H9 (cell line): ENCODE measurements around the gene MKX. TPM values are rescaled to one million over a fixed set of nuclear protein-coding genes. Genes with fewer than 3 reads are reported as not detected.

Experiments
- DNase-seq: peaks from one replicate; pipeline ENCODE4 v3.0.0-alpha.2; 2017
- H2AFZ ChIP-seq: one replicate; pipeline ENCODE4 v1.6.1; 2013; ENCODE audit warnings: mild to moderate bottlenecking, low read length, control low read depth, moderate library complexity
- H2AK5ac ChIP-seq: 2 replicates; pipeline ENCODE4 v1.6.1; 2013; ENCODE audit warnings: low read length, control low read depth, mixed read lengths; ENCODE audit not compliant: insufficient read length
- H2BK120ac ChIP-seq: one replicate; pipeline ENCODE4 v1.6.1; 2013; ENCODE audit warnings: low read depth, mild to moderate bottlenecking, low read length, control low read depth, inconsistent platforms; ENCODE audit not compliant: poor library complexity, severe bottlenecking
- H2BK12ac ChIP-seq: 2 replicates; pipeline ENCODE4 v1.6.1; 2013; ENCODE audit warnings: low read length, control low read depth, mixed read lengths, low read depth; ENCODE audit not compliant: insufficient read length
- H2BK15ac ChIP-seq: 2 replicates; pipeline ENCODE4 v1.6.1; 2013; ENCODE audit warnings: low read depth, low read length, control low read depth
- H2BK20ac ChIP-seq: one replicate; pipeline ENCODE4 v1.6.1; 2013; ENCODE audit warnings: low read depth, mild to moderate bottlenecking, low read length, control low read depth, inconsistent platforms; ENCODE audit not compliant: poor library complexity, severe bottlenecking
- H2BK5ac ChIP-seq: 2 replicates; pipeline ENCODE4 v1.6.1; 2013; ENCODE audit warnings: low read length, control low read depth, mixed read lengths; ENCODE audit not compliant: insufficient read length
- H3K14ac ChIP-seq: 2 replicates; pipeline ENCODE4 v1.6.1; 2013; ENCODE audit warnings: low read length, control low read depth; ENCODE audit not compliant: insufficient read depth
- H3K18ac ChIP-seq: 2 replicates; pipeline ENCODE4 v1.6.1; 2013; ENCODE audit warnings: low read depth, mild to moderate bottlenecking, mixed read lengths, low read length, control low read depth; ENCODE audit not compliant: insufficient read length
- H3K23ac ChIP-seq: 2 replicates; pipeline ENCODE4 v1.6.1; 2013; ENCODE audit warnings: low read length, control low read depth, mixed read lengths, low read depth; ENCODE audit not compliant: insufficient read length
- H3K23me2 ChIP-seq: 2 replicates; pipeline ENCODE4 v1.6.1; 2013; ENCODE audit warnings: low read depth, mild to moderate bottlenecking, mixed read lengths, low read length, control low read depth; ENCODE audit not compliant: insufficient read length, poor library complexity, severe bottlenecking
- H3K27ac ChIP-seq: 2 replicates; pipeline ENCODE4 v1.5.1; 2013; ENCODE audit warnings: low read length, control low read depth, mixed read lengths, low read depth; ENCODE audit not compliant: insufficient read length
- H3K27me3 ChIP-seq: 2 replicates; pipeline ENCODE4 v1.6.1; 2013; ENCODE audit warnings: low read length, control low read depth, inconsistent platforms; ENCODE audit not compliant: insufficient read depth
- H3K4ac ChIP-seq: 2 replicates; pipeline ENCODE4 v1.6.1; 2013; ENCODE audit warnings: low read depth, mild to moderate bottlenecking, control low read depth, inconsistent platforms, low read length, moderate library complexity
- H3K4me1 ChIP-seq: 2 replicates; pipeline ENCODE4 v1.6.1; 2013; ENCODE audit warnings: low read length, control low read depth, inconsistent platforms; ENCODE audit not compliant: insufficient read depth
- H3K4me2 ChIP-seq: 2 replicates; pipeline ENCODE4 v1.6.1; 2013; ENCODE audit warnings: low read length, control low read depth, mixed read lengths; ENCODE audit not compliant: insufficient read length, insufficient read depth
- H3K56ac ChIP-seq: 2 replicates; pipeline ENCODE4 v1.6.1; 2013; ENCODE audit warnings: low read depth, mild to moderate bottlenecking, mixed read lengths, low read length, control low read depth; ENCODE audit not compliant: insufficient read length
- H3K79me1 ChIP-seq: 2 replicates; pipeline ENCODE4 v1.6.1; 2013; ENCODE audit warnings: low read depth, mild to moderate bottlenecking, moderate library complexity, low read length, control low read depth, inconsistent platforms; ENCODE audit not compliant: insufficient read depth, poor library complexity, severe bottlenecking
- H3K79me2 ChIP-seq: 2 replicates; pipeline ENCODE4 v1.6.1; 2013; ENCODE audit warnings: low read length, control low read depth, inconsistent platforms; ENCODE audit not compliant: insufficient read depth
- H3K9ac ChIP-seq: 2 replicates; pipeline ENCODE4 v1.6.1; 2013; ENCODE audit warnings: low read length, control low read depth, mixed read lengths; ENCODE audit not compliant: insufficient read length; ENCODE audit errors: extremely low read depth
- H3K9me3 ChIP-seq: one replicate; pipeline ENCODE4 v1.6.1; 2013; ENCODE audit warnings: low read depth, low read length, inconsistent platforms; ENCODE audit not compliant: control insufficient read depth
- H3T11ph ChIP-seq: one replicate; pipeline ENCODE4 v1.6.1; 2013; ENCODE audit warnings: mild to moderate bottlenecking, low read length, control low read depth, inconsistent platforms
- H4K20me1 ChIP-seq: one replicate; pipeline ENCODE4 v1.6.1; 2013; ENCODE audit not compliant: control insufficient read depth, insufficient read length, insufficient read depth
- H4K5ac ChIP-seq: 2 replicates; pipeline ENCODE4 v1.6.1; 2013; ENCODE audit warnings: low read depth, mild to moderate bottlenecking, mixed read lengths, low read length, control low read depth; ENCODE audit not compliant: insufficient read length
- H4K8ac ChIP-seq: replicated peaks from 2 replicates; pipeline ENCODE4 v1.6.1; 2013; ENCODE audit warnings: low read length, control low read depth, mixed read lengths, low read depth; ENCODE audit not compliant: insufficient read length
- H4K91ac ChIP-seq: 2 replicates; pipeline ENCODE4 v1.6.1; 2013; ENCODE audit warnings: low read depth, mild to moderate bottlenecking, moderate library complexity, mixed read lengths, low read length, control low read depth; ENCODE audit not compliant: insufficient read length
- H3K27ac Mint-ChIP-seq, 3 experiments: 2 replicates in 2 of 3; 3 replicates in 1 of 3; pipeline ENCODE4 v1.8.0; 2020 to 2021; ENCODE audit warnings: mixed read lengths in 3 of 3, mild to moderate bottlenecking in 1 of 3, moderate library complexity in 1 of 3
- H3K27me3 Mint-ChIP-seq: 2 replicates; pipeline ENCODE4 v1.8.0; 2021; ENCODE audit warnings: low read depth, mild to moderate bottlenecking, moderate library complexity, mixed read lengths
- H3K36me3 Mint-ChIP-seq, 3 experiments: 2 replicates in 2 of 3; 3 replicates in 1 of 3; pipeline ENCODE4 v1.8.0; 2020 to 2021; ENCODE audit warnings: low read depth in 3 of 3, mixed read lengths in 3 of 3; ENCODE audit not compliant: insufficient read depth in 1 of 3
- H3K4me1 Mint-ChIP-seq, 2 experiments: 2 replicates each; pipeline ENCODE4 v1.8.0; 2020; ENCODE audit warnings: mixed read lengths in 2 of 2
- H3K4me3 Mint-ChIP-seq, 2 experiments: 2 replicates in 1 of 2; 3 replicates in 1 of 2; pipeline ENCODE4 v1.8.0; 2020 to 2021; ENCODE audit warnings: mild to moderate bottlenecking in 2 of 2, mixed read lengths in 2 of 2, moderate library complexity in 1 of 2
- H3K9me3 Mint-ChIP-seq, 2 experiments: 2 replicates in 1 of 2; 3 replicates in 1 of 2; pipeline ENCODE4 v1.8.0; 2020; ENCODE audit warnings: mild to moderate bottlenecking in 2 of 2, mixed read lengths in 2 of 2, moderate library complexity in 1 of 2
- CTCF ChIP-seq: fragments of 200-600 bp; sonication (generic); conservative IDR thresholded peaks from 3 replicates; pipeline ENCODE4 v1.8.0; 2021; ENCODE audit warnings: antibody characterized with exemption, mild to moderate bottlenecking
- WGBS: extraction: QIAGEN DNeasy Blood & Tissue Kit; methylation state at CpG from one replicate; pipeline ENCODE4 v1.1.7; 2013; ENCODE audit warnings: missing lambda C conversion rate, low lambda C conversion rate, mixed read lengths; ENCODE audit not compliant: insufficient read length; ENCODE audit errors: extremely low coverage; 5-methylcytosine and 5-hydroxymethylcytosine counted together
- total RNA-seq: library from RNA; stranded (reverse); gene quantifications from 2 replicates; pipeline ENCODE4 v1.2.1, GENCODE V29; 2021

MKX gene
- total RNA-seq, 1 experiment from 2014 or later, result 0.46 TPM

- Mint-ChIP-seq H3K36me3 (no peaks in the 10 kb centered on the region), H3K27me3 (peaks cover 69% of the 10 kb centered on the region), H3K4me1 (no peaks in the 10 kb centered on the region), H3K4me3 (no peak overlapping the region), H3K27ac (no peak overlapping the region), H3K9me3 (no peaks in the 10 kb centered on the region)
- no peak overlapping the region for H3K4me2 ChIP-seq
- H3K9ac ChIP-seq, result no peak overlapping the region
- no peaks in the 10 kb centered on the region for H3K23me2 ChIP-seq
- no peak overlapping the region for H3K56ac ChIP-seq
- H3K27ac ChIP-seq, result no peak overlapping the region
- no peak for DNase-seq
- no peak overlapping the region for H4K91ac ChIP-seq
- H2BK12ac ChIP-seq, result no peak overlapping the region
- no peak for TF ChIP-seq CTCF
- no peak overlapping the region for H3K4ac ChIP-seq
- no peak overlapping the region for H3T11ph ChIP-seq
- H3K79me1 ChIP-seq, result no peaks in the 10 kb centered on the region
- H2AK5ac ChIP-seq, result no peak overlapping the region
- no peaks in the 10 kb centered on the region for H3K79me2 ChIP-seq
- H3K9me3 ChIP-seq, result no peaks in the 10 kb centered on the region
- no peaks in the 10 kb centered on the region for H3K4me1 ChIP-seq
- H2BK15ac ChIP-seq, result no peak overlapping the region
- H2BK120ac ChIP-seq, result no peak overlapping the region
- H4K5ac ChIP-seq, result no peak overlapping the region
- no peak overlapping the region for H2BK5ac ChIP-seq
- H4K20me1 ChIP-seq, result no peaks in the 10 kb centered on the region
- H3K14ac ChIP-seq, result no peak overlapping the region
- H3K23ac ChIP-seq, result no peak overlapping the region
- H2AFZ ChIP-seq, result no peak overlapping the region
- peaks cover 5% of the 10 kb centered on the region; the same call in 1 of the 2 replicates for H3K27me3 ChIP-seq
- H2BK20ac ChIP-seq, result no peak overlapping the region
- H3K18ac ChIP-seq, result no peak overlapping the region
- no CpG with 5 or more reads among the region's 3 CpGs for WGBS
- no peak overlapping the region for H4K8ac ChIP-seq
Measured at GRCh38 chr10:27752673-27753237, 7.1 kb upstream of the MKX start.
